Measurements from ENCODE around the gene SLC17A5. TPM values are rescaled to one million over a fixed set of nuclear protein-coding genes. Genes with fewer than 3 reads are reported as not detected.

SLC17A5 gene
- total RNA-seq, 6 donors from 2014 or later: 13.0 to 32.5 (median 22.3) TPM

DNA sequence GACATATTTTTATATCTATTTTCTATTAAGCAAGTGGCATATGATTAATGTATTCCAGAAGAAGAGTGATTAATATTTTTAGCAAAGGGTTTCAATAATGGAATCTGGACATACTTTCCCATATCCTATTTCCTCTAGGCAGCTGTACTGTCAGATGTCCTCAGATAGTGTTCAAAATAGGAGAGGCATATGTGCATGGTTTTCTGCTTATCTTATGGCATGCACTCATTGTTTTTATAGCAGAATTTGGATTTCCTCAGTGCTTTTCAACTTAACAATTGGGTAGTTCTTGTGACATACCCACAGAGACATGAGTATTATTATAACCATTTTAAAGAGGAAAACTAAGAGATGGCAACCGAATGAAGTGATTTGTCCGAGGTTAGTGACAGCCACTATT, 12.6 kb upstream of the SLC17A5 start:
- TF ChIP-seq POLR2AphosphoS5 (IDR thresholded peaks at IDR 0.05): no peak
- no peak for TF ChIP-seq POLR2A (IDR thresholded peaks at IDR 0.05)
- TF ChIP-seq, protein P1, sequence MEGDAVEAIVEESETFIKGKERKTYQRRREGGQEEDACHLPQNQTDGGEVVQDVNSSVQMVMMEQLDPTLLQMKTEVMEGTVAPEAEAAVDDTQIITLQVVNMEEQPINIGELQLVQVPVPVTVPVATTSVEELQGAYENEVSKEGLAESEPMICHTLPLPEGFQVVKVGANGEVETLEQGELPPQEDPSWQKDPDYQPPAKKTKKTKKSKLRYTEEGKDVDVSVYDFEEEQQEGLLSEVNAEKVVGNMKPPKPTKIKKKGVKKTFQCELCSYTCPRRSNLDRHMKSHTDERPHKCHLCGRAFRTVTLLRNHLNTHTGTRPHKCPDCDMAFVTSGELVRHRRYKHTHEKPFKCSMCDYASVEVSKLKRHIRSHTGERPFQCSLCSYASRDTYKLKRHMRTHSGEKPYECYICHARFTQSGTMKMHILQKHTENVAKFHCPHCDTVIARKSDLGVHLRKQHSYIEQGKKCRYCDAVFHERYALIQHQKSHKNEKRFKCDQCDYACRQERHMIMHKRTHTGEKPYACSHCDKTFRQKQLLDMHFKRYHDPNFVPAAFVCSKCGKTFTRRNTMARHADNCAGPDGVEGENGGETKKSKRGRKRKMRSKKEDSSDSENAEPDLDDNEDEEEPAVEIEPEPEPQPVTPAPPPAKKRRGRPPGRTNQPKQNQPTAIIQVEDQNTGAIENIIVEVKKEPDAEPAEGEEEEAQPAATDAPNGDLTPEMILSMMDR (IDR thresholded peaks at IDR 0.05): no peak
- TF ChIP-seq EP300 (IDR thresholded peaks at IDR 0.05): no peak
- no peaks in the 10 kb centered on the region for H3K27me3 ChIP-seq
- no peaks in the 10 kb centered on the region for H3K36me3 ChIP-seq
- ATAC-seq (ENCODE audit: low FRiP score in 2 of 2) (no peak), DNase-seq (no peak)
- H3K4me3 ChIP-seq: no peak overlapping the region
- no peaks in the 10 kb centered on the region for H3K4me1 ChIP-seq
- no peak overlapping the region for H3K27ac ChIP-seq
- WGBS, 2 donors: 46 to 58% methylated on average over 2 of the region's 2 CpGs
- no peaks in the 10 kb centered on the region for H3K9me3 ChIP-seq

DNA sequence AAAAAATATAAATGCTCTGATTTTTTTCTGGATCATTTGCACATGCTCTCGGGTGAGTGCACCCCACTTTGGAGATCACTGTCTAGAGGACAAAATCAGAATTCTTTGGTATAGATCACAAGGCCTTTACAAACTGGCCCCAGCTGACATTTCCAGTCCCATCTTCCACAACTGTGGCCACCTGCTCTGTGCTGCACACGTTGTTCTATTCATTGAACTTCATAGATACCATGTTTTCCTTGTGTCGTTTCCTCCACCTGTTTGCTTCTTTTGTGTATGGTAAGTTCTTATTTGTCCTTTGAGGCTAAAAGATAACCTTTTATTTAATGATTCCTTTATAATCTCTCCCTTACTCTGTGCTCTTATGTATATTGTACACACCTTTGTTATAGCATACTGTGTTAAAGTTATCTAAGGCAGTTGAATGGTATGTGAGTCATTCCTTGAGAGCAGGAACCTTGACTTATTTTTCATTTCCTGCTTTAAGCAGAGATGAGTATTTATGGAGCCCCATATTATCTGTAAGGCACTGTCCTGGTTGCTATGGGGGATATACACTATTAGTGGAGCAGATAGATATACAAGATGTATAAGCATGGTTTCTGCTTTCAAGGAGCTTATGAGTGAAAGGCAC, 12.0 kb upstream of the SLC17A5 start:
- H3K27ac ChIP-seq: no peak overlapping the region
- 50 to 63% methylated on average over 3 of the region's 3 CpGs for WGBS, 2 donors
- no peaks in the 10 kb centered on the region for H3K36me3 ChIP-seq
- no peaks in the 10 kb centered on the region for H3K4me1 ChIP-seq
- DNase-seq (no peak), ATAC-seq (ENCODE audit: low FRiP score in 2 of 2) (no peak)
- no peaks in the 10 kb centered on the region for H3K27me3 ChIP-seq
- no peak overlapping the region for H3K4me3 ChIP-seq
- no peak for TF ChIP-seq POLR2AphosphoS5 (IDR thresholded peaks at IDR 0.05)
- no peak for TF ChIP-seq EP300 (IDR thresholded peaks at IDR 0.05)
- TF ChIP-seq, protein P1 (IDR thresholded peaks at IDR 0.05): no peak
- no peak for TF ChIP-seq POLR2A (IDR thresholded peaks at IDR 0.05)
- H3K9me3 ChIP-seq: no peaks in the 10 kb centered on the region

DNA sequence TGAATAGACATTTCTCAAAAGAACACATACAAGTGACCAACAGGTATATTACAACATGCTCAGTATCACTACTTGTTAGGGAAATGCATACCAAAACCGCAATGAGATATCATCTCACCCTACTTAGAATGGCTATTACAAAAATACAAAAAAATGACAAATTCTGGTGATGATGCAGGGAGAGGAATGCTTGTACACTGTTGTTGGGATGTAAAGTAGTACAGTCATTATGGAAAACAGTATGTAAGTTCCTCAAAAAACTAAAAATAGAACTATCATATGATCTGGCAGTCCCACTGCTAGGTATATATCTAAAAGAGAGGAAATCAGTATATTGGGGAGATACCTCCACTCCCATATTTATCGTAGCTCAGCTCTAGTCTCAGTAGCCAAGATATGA, 10.9 kb upstream of the SLC17A5 start:
- ATAC-seq (ENCODE audit: low FRiP score in 2 of 2): no peak
- Histone ChIP-seq H3K27ac (no peak overlapping the region), H3K9me3 (no peaks in the 10 kb centered on the region), H3K27me3 (no peaks in the 10 kb centered on the region), H3K36me3 (no peaks in the 10 kb centered on the region), H3K4me3 (no peak overlapping the region), H3K4me1 (no peaks in the 10 kb centered on the region)
- WGBS, 2 donors: 89 to 91% methylated on average over 2 of the region's 2 CpGs
- TF ChIP-seq POLR2A (IDR thresholded peaks at IDR 0.05) (no peak), EP300 (IDR thresholded peaks at IDR 0.05) (no peak), POLR2AphosphoS5 (IDR thresholded peaks at IDR 0.05) (no peak)
- TF ChIP-seq, protein P1 (IDR thresholded peaks at IDR 0.05): no peak
- no peak for DNase-seq

DNA sequence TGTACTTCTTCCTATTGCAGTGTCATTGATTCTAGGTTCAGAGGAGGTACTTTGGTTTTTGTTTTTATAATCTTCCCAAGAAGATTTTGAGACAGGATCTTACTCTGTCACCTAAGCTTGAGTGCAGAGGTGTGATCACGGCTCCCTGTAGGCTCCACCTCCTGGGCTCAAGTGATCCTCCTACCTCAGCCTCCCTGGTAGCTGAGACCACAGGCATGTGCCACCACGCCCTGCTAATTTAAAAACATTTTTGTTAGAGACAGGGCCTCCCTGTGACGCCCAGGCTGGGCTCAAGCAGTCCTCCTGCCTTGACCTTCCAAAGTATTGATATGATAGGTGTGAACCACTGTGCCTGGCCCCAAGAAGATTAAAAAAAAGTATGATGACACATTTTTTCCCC, 3.4 kb upstream of the SLC17A5 start:
- Histone ChIP-seq H3K9me3 (no peaks in the 10 kb centered on the region), H3K36me3 (no peaks in the 10 kb centered on the region), H3K4me1 (peaks cover 0 to 19% (median 7%) of the 10 kb centered on the region in 4 donors), H3K4me3 (no peak overlapping the region), H3K27ac (no peak overlapping the region), H3K27me3 (no peaks in the 10 kb centered on the region)
- DNase-seq (no peak), ATAC-seq (ENCODE audit: low FRiP score in 2 of 2) (no peak)
- 72 to 88% methylated on average over 3 of the region's 3 CpGs for WGBS, 2 donors
- TF ChIP-seq, protein P1 (IDR thresholded peaks at IDR 0.05): no peak
- TF ChIP-seq EP300 (IDR thresholded peaks at IDR 0.05) (no peak), POLR2AphosphoS5 (IDR thresholded peaks at IDR 0.05) (no peak), POLR2A (IDR thresholded peaks at IDR 0.05) (no peak)

DNA sequence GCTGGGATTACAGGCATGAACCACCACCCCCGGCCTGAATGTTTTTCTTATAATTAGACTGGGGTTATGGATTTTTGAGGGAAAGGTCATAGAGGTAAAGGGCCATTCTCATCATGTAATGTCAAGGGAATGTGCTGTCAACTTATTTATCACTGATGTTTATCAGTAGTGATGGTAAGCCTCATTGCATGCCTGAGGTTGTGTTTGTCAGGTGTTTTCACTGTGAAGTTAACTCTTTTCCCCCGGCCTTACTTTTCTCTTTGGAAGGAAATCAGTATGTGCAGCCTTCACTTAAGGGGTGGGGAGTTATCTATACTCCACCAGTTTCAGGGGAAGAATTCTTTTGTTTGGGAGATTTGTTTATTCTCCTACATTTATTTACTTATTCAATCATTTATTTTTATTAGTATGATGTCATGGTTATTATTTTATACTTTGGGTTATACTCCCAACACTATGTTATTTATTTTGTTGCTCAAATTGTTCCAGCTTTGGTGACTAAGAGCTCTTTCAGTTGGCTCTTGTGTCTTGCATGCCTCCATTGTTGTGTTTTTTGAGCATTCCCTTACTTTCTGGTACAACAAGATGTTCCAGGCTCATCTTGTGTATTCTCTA, 2.8 kb upstream of the SLC17A5 start:
- TF ChIP-seq, protein P1 (IDR thresholded peaks at IDR 0.05): no peak
- no peak for TF ChIP-seq POLR2A (IDR thresholded peaks at IDR 0.05)
- no peak for TF ChIP-seq POLR2AphosphoS5 (IDR thresholded peaks at IDR 0.05)
- no peak for TF ChIP-seq EP300 (IDR thresholded peaks at IDR 0.05)
- WGBS, 2 donors: 89 to 96% methylated on average over 2 of the region's 2 CpGs

More for the DNA sequence above, 2.8 kb upstream of the SLC17A5 start:
- no peak overlapping the region for H3K4me3 ChIP-seq
- H3K9me3 ChIP-seq: no peaks in the 10 kb centered on the region
- no peak for ATAC-seq (ENCODE audit: low FRiP score in 2 of 2)
- H3K27me3 ChIP-seq: no peaks in the 10 kb centered on the region
- peaks cover 0 to 25% (median 12%) of the 10 kb centered on the region in 4 donors for H3K4me1 ChIP-seq
- H3K36me3 ChIP-seq: no peaks in the 10 kb centered on the region
- no peak overlapping the region for H3K27ac ChIP-seq
- DNase-seq: no peak

Data from upper lobe of left lung (tissue), 6 donors.